G401 (cell line): ENCODE measurements around the gene HTR2A. TPM values are rescaled to one million over a fixed set of nuclear protein-coding genes. Genes with fewer than 3 reads are reported as not detected.

Experiments used
- DNase-seq: peaks from one replicate; pipeline ENCODE4 v3.0.0-alpha.2; 2015; ENCODE audit warnings: low spot score
- in situ Hi-C: cut with HindIII; loops from 2 replicates; pipeline ENCODE4 v1.10.0; 2016; ENCODE audit warnings: low sequenced_read_pairs, mixed read lengths
- total RNA-seq: library from RNA; depleted of rRNA; stranded (reverse); fragments of >200 nt; shearing (Covaris generic); gene quantifications from 2 replicates; pipeline ENCODE4 v1.2.3, GENCODE V29; 2014; rRNA removed

The HTR2A gene
- total RNA-seq, result not detected in 2 replicates

DNA sequence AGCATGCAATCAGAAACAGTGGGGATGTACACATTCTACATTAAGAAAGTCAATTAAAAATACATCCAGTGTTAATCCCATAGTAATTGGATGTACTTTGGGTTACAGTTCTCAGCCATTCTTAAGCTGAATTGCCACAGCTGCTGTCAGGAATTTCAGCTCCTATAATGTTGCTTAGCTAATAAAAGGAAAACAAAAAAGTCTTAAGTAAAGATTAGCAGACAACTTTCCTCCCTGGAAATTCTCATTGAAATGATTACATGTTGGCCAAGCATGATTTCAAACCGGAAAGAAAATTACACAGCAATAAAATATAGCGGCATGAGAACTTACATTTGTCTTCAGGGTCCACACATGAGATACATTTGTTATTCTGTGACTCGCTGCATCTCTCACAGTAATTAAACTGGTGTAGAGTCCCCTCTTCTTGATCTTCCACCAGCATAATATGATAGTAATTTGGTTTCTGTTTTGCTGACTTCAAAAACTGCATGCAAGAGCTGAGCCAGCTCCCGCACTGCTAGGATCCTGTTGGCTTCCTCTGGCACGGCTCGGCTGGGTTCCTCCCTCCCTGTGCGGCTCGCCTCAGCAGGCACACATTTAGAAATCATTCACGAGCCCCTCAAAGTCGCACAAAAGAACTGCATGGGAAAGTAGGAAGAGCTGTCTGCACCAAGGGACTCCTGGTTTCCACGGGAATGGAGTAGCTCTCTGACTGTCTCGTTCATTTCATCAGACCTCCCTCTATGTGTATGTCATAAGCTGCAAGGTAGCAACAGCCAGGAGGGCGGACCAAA is at the start of gene HTR2A:
Gene HTR2A (minus strand): TSS at position 713 of the 797 bp plus-strand sequence. CDS start 1,147 bp downstream, outside the sequence.
- peak; percentile 48 for DNase-seq

DNA sequence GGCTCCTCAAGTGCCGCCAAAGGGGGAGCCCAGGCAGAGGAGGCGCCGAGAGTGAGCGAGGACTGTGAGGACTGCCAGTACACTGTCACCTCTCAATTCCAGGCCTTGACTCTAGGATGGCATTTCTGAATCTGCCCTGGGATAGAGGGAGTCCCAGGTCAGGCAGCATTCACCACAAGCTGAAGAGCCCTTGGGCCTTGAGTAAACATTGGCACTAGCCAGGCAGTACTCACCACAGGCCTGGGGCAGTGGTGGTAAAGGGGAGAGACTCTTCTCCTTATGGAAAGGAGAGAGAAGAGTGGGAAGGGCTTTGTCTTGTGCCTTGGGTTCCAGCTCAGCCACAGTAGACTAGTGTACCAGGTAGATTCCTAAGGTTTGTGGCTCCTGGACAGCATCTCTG is 39.7 kb upstream of the HTR2A start:
- in situ Hi-C loops, result no loop called here

More for the DNA sequence above, at the start of gene HTR2A:
- in situ Hi-C loops, result no loop called here

DNA sequence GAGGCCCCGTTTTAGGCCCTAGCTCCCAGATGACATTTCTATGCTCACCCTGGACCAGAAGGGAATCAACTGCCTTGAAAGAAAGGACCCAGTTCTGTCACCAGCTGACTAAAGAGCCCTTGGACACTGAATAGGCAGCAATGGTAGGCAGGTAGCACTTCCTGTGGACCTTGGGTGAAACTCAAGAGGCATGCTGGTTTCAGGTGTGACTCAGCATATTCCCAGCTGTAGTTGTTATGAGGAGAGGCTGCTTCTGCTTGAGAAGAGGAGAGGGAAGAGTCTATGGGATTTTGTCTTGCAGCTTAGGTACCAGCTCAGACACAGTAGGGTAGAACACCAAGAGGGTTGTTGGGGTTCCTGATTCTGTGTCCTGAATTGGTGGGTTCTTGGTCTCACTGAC is 37.9 kb upstream of the HTR2A start:
- DNase-seq, result no peak
- in situ Hi-C loops, result no loop called here

More for the DNA sequence above, 39.7 kb upstream of the HTR2A start:
- DNase-seq, result no peak

DNA sequence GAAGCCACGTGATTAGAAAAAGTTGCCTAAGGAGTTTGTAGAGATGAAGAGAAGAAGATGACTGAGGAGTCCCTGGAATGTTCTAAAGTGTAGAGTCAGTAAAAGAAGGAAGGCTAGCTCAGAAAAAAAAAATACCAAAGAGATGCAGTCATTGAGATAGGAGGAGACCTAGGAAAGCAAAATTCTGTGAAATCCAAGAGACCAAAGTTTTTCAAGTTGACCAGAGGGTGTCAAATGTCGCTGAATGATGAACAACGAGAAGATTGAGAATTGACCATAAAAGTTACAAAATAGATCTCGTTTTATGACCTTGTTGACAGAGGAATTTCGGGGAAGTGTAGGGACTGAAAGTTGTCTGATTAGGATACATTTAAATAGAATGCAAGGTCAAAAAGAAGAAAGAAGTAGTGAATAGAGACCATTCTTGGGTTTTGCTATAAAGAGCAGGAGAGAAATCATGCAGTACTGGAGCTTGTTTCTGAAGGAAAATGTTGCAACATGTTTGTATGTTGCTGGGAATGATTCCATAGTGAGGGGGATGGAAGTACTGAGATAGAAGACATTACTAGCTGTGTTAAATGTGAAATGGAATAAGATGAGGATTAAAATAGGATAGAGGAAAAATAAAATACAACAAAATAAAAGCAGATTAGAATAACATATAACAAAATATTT is 30.2 kb upstream of the HTR2A start:
- in situ Hi-C loops, result no loop called here
- DNase-seq, result no peak

DNA sequence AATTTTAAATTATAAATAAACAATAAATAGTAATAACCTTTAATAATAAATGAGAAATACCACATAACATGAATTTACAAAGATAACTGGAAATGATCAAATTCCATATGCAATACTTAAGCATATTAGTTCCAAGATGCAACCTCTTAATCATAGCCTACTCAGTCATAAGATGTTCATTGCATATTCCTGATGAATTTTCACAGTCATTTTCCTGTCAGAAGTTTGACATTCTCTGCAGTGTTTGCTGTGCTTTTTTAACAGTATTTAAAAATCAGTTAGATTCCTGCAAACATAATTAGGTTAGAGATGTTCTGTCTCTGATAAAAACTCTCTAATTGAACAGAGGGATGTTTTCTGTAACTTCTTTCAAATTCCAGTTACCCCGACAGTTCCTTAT is 28.6 kb upstream of the HTR2A start:
- DNase-seq, result no peak
- in situ Hi-C loops, result no loop called here

DNA sequence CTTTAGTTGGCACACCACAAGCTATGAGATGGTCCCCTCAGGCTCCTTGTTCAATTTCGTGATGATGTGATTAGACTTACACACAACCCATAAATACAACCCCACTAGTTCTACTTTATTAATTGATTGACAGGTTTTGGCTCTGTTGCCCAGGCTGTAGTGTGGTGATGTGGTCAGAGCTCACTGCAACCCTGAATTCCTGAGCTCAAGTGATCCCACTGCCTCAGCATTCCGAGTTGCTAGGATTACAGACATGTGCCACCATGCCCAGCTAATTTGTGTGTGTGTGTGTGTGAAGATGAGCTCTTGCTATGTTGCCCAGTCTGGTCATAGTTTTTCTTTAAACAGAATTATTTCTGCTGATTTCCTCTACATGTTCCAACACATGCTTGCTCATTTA is 17.5 kb upstream of the HTR2A start:
- in situ Hi-C loops, result no loop called here

DNA sequence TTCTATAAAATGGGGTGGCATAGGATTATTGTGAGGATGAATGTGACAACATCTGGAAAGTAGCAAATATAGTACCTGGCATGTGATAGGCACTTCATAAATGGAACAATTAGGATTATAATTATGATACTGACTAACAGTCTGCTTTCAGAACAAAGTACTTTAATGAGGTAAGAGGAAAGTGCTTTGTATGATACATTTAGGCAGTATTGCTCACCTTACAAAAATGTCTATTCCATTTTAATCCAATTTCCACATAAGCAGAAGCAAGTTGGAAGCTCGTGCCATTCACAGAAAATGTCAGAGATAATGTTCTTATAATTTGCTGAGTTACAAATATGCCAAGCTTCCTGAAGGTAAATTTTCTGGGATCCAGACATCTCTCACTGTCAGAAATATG is 16.9 kb upstream of the HTR2A start:
- in situ Hi-C loops, result no loop called here
- no peak for DNase-seq

More for the DNA sequence above, 17.5 kb upstream of the HTR2A start:
- DNase-seq, result no peak

DNA sequence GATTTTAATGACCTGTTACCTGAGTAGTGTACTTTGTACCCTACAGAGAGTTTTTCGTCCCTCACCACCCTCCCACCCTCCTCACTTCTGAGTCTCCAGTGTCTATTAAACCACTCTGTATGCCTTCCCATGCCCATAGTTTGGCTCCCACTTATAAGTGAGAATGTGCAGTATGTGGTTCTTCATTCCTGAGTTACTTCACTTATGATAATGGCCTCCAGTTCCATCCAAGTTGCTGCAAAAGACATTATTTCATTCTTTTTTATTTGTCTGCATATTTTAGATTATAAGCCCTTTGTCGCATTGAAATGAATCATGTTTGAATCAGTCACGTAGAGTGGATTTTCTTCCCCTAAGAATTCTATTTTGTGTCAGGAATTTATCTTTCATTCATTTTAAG is 12.2 kb upstream of the HTR2A start:
- DNase-seq, result no peak
- in situ Hi-C loops, result no loop called here

DNA sequence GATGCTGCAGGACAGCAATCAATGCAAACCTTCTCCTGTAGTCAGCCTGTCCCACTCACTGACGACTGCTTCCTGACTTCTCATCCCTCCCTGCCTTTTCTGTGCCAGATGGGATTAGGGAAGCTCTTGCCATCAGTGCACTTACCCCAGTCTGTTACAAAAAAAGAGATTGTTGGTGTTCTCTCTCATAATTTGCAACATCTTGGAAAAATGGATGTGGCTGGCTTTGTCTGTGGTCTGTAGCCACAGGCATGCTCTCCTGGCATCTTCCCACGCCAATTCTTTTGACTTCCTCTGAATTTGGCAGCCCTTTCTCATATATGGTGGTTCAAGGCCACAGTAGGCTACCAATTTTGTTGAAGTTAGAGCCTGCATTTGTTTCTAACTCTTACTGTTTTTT is 11.6 kb upstream of the HTR2A start:
- in situ Hi-C loops, result no loop called here
- DNase-seq, result no peak

DNA sequence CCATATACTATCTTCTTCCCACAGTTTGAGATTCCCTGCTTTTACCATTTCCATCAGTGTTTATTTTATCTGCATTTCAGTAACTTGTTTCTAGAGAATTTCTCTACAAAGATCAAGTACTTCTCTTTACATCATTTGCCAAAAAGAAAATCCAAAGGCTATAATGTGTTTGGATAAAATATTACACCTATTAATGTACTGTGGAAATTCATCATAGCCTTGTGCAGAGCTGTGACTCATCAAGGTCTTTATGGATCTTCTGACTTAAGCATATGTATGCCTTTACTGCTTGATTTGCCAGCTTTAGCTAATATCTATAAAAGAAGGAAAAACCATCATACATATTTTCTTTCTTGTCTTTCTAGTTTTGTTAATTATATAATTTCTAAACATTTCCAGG is 9.6 kb upstream of the HTR2A start:
- in situ Hi-C loops, result no loop called here

DNA sequence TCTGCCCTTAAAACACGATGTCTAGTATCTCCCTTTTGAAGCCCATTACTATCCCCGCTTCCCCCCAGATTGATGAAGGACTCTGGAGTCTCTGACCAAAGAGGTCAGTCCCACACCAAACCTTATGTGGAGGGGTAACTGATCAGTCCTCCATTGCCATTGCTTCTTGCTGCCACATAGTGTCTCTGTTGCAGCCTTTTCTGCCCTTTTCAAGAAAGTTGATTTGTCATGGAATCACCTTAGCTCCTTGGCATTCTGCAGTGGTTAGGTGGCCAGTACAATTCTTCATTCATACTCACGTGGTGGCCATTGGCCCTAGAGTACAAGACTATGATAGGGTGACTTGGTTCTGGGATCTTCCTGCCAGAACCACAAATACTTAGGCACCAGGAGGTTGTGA is 8.4 kb upstream of the HTR2A start:
- in situ Hi-C loops, result no loop called here
- no peak for DNase-seq

More for the DNA sequence above, 9.6 kb upstream of the HTR2A start:
- no peak for DNase-seq

DNA sequence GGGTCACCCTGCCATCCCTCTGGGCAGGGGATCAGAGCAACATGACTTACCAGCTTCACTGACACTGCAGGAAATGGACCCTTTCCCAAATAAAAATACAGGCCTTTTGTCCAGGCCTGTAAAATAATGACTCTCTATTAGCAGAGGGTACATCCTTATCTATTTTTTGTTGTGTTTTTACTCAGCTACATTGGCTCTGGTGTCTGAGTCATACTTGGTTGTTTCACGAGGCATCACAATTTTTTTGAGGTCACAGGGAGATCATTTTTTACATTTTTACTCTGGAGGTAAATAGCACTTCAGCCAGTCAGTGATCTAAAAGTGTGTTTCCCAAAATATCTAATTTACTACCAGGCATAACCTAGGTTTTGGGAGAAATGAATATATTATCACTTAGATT is 6.9 kb upstream of the HTR2A start:
- in situ Hi-C loops, result no loop called here
- no peak for DNase-seq

DNA sequence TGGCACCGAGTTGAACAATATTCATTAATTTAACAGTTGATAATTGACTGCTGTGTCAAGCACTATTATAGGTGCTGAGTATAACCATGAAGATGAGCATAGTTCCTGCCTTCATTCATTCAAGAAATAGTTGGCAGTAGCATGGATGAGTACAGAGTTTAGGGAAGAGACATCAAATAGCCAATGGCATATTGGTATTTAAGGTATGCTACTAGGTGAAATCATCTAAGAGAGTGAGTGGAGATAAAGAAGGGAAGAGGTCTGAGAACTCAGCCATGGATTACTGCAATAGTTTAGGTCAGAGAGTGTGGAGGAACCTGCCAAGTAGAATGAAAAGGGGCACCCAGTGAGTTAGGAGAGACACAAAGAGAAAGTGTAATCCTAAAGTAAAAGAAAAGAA is 4.9 kb upstream of the HTR2A start:
- in situ Hi-C loops, result no loop called here
- no peak for DNase-seq

DNA sequence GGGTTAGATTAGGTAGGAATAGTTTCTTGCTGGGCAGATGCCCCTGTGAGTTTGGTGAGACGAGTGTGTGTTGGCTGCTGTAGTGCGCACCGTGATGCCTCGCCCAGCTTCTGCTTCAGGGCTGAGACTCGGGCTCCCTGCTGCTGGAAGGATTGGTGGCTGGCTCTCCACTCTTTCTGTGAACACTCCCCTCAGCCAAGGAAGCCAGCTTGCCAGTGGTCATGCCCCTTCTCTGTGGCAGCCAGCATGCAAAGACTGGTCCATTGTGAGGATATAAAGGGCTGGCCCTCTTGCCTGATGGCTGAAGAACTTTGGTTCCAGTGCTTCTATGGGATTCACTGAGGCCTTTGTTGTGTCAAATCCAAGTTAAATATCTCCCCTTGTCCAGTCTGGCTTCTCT is 2.9 kb upstream of the HTR2A start:
- peak; percentile 3 for DNase-seq
- in situ Hi-C loops, result no loop called here

DNA sequence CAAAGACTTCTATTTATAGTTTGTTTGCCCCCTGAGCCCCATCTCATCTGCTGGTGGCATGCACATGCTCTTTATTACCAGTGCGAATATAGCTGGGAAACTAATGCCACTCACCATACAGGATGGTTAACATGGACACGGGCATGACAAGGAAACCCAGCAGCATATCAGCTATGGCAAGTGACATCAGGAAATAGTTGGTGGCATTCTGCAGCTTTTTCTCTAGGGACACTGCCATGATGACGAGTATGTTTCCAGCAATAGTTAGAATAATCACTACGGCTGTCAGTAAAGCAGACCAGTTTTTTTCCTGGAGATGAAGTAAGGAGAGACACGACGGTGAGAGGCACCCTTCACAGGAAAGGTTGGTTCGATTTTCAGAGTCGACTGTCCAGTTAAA is 1.5 kb downstream of the HTR2A start:
- no peak for DNase-seq
- in situ Hi-C loops, result no loop called here

DNA sequence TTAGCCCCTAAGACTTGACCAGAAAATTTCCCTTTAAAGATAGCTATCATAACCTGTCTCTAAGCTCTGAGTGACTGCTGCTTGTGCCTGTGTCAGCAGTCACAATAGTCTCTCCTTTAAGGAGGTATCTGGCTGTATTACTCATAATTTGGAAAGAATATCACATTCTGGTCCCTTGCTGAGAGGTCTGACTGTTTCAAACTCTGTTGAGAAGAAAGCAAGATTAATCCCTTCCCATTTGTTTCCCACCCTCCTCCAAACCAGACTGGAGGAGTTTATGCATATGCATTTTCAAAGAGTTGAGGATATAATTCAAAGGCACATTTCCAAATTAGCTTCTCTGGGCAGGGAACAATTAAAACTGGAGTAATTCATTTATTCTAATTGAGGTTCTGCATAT is 2.3 kb downstream of the HTR2A start:
- no peak for DNase-seq
- in situ Hi-C loops, result no loop called here

DNA sequence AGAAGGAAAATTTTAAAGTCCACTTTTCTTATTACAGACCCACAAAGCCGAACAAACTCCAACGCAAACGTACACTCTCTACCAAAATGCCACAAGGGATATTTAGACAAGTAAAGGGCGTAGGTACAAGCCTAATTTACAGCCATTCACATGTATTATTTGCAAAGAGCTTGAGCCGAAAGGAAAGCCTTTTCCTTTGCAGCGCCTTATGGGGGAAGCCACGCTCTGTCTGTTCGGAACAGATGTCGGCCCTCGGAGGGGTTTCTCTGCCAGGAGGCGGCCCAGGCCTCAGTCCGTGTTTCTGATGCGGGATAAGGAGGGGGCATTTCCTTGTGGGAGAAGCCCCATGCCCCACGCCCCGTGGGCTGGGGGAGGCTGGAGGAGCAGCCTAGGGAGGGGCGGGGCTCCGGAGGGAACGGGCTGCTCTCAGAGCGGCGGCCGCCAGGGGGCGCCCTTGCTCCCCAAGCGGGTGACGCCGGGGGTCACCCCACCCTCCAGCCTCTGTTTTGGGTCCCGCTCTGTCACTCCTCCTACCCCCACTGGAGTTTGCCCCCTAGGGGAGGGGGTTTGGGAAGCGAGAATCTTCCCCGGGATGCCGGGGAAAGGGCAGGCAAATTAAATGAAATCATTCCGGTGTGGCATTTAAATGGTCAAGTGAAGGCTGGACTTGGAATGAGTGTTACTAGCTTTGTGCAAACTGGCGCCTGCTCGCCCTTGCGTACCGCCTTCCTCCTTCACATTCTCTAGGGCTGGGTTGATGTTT is 2.9 kb downstream of the HTR2A start:
- in situ Hi-C loops, result no loop called here
- peak; percentile 38 for DNase-seq

DNA sequence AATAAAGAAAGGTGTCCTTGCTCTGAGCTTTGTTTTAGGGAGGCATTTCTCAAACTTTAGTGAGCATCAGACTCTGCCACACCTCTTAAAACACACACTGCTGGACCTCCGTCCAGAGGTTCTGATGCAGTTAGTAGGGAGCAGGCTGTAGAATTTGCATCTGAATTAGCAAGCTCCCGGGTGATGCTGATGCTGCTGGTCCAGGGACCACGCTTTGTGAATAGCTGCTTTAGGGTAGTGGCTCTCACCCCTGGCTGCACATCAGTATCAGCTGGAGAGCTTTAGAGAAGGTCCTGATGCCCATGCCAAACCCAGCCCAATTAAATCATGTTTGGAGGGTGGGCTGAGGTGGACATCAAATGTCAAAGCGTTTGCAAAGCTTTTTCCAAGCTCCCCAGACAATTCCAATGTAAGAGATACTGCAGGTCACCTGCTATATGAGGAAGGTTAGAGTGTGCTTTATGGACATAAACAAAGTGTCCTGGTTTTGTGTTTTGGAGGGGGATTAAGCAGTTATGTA is 3.6 kb downstream of the HTR2A start:
- no peak for DNase-seq
- in situ Hi-C loops, result no loop called here

DNA sequence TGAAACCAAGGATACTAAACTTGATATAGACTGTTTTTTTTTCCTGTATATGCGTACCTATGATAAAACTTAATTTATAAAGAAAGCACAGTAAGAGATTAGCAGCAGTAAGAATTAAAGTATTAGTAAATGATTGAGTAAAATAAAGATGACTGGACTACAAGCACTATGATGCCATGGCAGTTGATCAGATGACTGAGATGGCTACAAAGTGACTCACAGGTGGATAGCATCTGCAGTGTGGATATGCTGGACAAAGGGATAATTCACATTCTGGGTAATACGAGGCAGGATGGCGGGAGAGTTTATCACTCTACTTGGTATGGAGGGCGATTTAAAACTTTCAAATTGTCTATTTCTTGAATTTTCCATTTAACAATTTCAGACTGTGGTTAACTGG is 11.8 kb downstream of the HTR2A start:
- DNase-seq, result no peak
- in situ Hi-C loops, result no loop called here

DNA sequence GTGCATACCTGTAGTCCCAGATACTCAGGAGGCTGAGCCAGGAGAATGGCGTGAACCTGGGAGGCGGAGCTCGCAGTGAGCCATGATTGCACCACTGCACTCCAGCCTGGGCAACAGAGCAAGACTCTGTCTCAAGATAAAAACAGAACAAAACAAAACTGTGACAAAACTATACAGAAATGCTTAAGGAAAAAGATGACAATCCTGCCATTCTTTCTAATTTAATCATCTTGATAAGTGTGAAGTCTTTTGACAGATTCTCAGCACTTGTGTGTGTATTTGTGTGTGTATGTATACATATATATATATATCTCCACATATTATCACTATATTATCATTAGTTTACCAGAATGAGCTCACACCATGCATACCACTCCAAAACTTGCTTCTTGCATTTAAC is 12.3 kb downstream of the HTR2A start:
- in situ Hi-C loops, result no loop called here
- no peak for DNase-seq
